ENCODE results near the gene PCBP3.

The PCBP3 gene

GRCh38 chr21:45930231-45930760, 286.8 kb downstream of the PCBP3 start:
- H3K4me3 ChIP-seq (ENCODE audit: low read length in 2 of 2) = no peak overlapping the region
- no peaks in the 10 kb centered on the region for H3K27me3 ChIP-seq (ENCODE audit: control insufficient read depth in 1 of 2, insufficient read depth in 2 of 2, low read length in 2 of 2)
- peaks cover 0 to 15% of the 10 kb centered on the region in 2 donors for H3K9me3 ChIP-seq (ENCODE audit: control insufficient read depth in 2 of 2, low read length in 2 of 2)
- no peak overlapping the region for H3K9ac ChIP-seq (ENCODE audit: low read length in 2 of 2)
- no peaks in the 10 kb centered on the region for H3K4me1 ChIP-seq (ENCODE audit: control insufficient read depth, insufficient read depth, low read length)
- H3K27ac ChIP-seq (ENCODE audit: low read length) = no peak overlapping the region
- peaks cover 0 to 5% of the 10 kb centered on the region in 2 donors for H3K36me3 ChIP-seq (ENCODE audit: control insufficient read depth in 2 of 2, insufficient read depth in 2 of 2, low read length in 2 of 2)

- H3K27me3 ChIP-seq (ENCODE audit: control insufficient read depth in 1 of 2, insufficient read depth in 2 of 2, low read length in 2 of 2) = no peaks in the 10 kb centered on the region
- no peaks in the 10 kb centered on the region for H3K4me1 ChIP-seq (ENCODE audit: control insufficient read depth, insufficient read depth, low read length)
- no peak overlapping the region for H3K9ac ChIP-seq (ENCODE audit: low read length in 2 of 2)
- H3K36me3 ChIP-seq (ENCODE audit: control insufficient read depth in 2 of 2, insufficient read depth in 2 of 2, low read length in 2 of 2) = peaks cover 0 to 5% of the 10 kb centered on the region in 2 donors
- no peak overlapping the region for H3K4me3 ChIP-seq (ENCODE audit: low read length in 2 of 2)
- no peak overlapping the region for H3K27ac ChIP-seq (ENCODE audit: low read length)
- H3K9me3 ChIP-seq (ENCODE audit: control insufficient read depth in 2 of 2, low read length in 2 of 2) = peaks cover 0 to 19% of the 10 kb centered on the region in 2 donors
Measured at GRCh38 chr21:45930792-45931191, 287.3 kb downstream of the PCBP3 start.

- no peak overlapping the region for H3K4me3 ChIP-seq (ENCODE audit: low read length in 2 of 2)
- no peak overlapping the region for H3K9ac ChIP-seq (ENCODE audit: low read length in 2 of 2)
- peaks cover 0 to 5% of the 10 kb centered on the region in 2 donors for H3K36me3 ChIP-seq (ENCODE audit: control insufficient read depth in 2 of 2, insufficient read depth in 2 of 2, low read length in 2 of 2)
- H3K27ac ChIP-seq (ENCODE audit: low read length) = no peak overlapping the region
- no peaks in the 10 kb centered on the region for H3K27me3 ChIP-seq (ENCODE audit: control insufficient read depth in 1 of 2, insufficient read depth in 2 of 2, low read length in 2 of 2)
- H3K9me3 ChIP-seq (ENCODE audit: control insufficient read depth in 2 of 2, low read length in 2 of 2) = peaks cover 2 to 26% of the 10 kb centered on the region in 2 donors
- no peaks in the 10 kb centered on the region for H3K4me1 ChIP-seq (ENCODE audit: control insufficient read depth, insufficient read depth, low read length)
Measured at GRCh38 chr21:45931397-45931969, 288.0 kb downstream of the PCBP3 start.

GRCh38 chr21:45932922-45933502, 289.5 kb downstream of the PCBP3 start:
- H3K9ac ChIP-seq (ENCODE audit: low read length in 2 of 2) = no peak overlapping the region
- H3K9me3 ChIP-seq (ENCODE audit: control insufficient read depth in 2 of 2, low read length in 2 of 2) = peaks cover 2 to 32% of the 10 kb centered on the region in 2 donors
- no peaks in the 10 kb centered on the region for H3K27me3 ChIP-seq (ENCODE audit: control insufficient read depth in 1 of 2, insufficient read depth in 2 of 2, low read length in 2 of 2)
- no peak overlapping the region for H3K4me3 ChIP-seq (ENCODE audit: low read length in 2 of 2)
- H3K4me1 ChIP-seq (ENCODE audit: control insufficient read depth, insufficient read depth, low read length) = no peaks in the 10 kb centered on the region
- H3K36me3 ChIP-seq (ENCODE audit: control insufficient read depth in 2 of 2, insufficient read depth in 2 of 2, low read length in 2 of 2) = peaks cover 0 to 5% of the 10 kb centered on the region in 2 donors
- H3K27ac ChIP-seq (ENCODE audit: low read length) = no peak overlapping the region

GRCh38 chr21:45934085-45934484, 290.6 kb downstream of the PCBP3 start:
- Histone ChIP-seq H3K9ac (ENCODE audit: low read length in 2 of 2) (no peak overlapping the region), H3K36me3 (ENCODE audit: control insufficient read depth in 2 of 2, insufficient read depth in 2 of 2, low read length in 2 of 2) (peaks cover 0 to 5% of the 10 kb centered on the region in 2 donors), H3K4me1 (ENCODE audit: control insufficient read depth, insufficient read depth, low read length) (no peaks in the 10 kb centered on the region), H3K27ac (ENCODE audit: low read length) (no peak overlapping the region), H3K4me3 (ENCODE audit: low read length in 2 of 2) (no peak overlapping the region), H3K27me3 (ENCODE audit: control insufficient read depth in 1 of 2, insufficient read depth in 2 of 2, low read length in 2 of 2) (no peaks in the 10 kb centered on the region), H3K9me3 (ENCODE audit: control insufficient read depth in 2 of 2, low read length in 2 of 2) (peaks cover 2 to 32% of the 10 kb centered on the region in 2 donors)

- H3K27ac ChIP-seq (ENCODE audit: low read length) = no peak overlapping the region
- no peak overlapping the region for H3K9ac ChIP-seq (ENCODE audit: low read length in 2 of 2)
- no peaks in the 10 kb centered on the region for H3K27me3 ChIP-seq (ENCODE audit: control insufficient read depth in 1 of 2, insufficient read depth in 2 of 2, low read length in 2 of 2)
- no peaks in the 10 kb centered on the region for H3K4me1 ChIP-seq (ENCODE audit: control insufficient read depth, insufficient read depth, low read length)
- H3K36me3 ChIP-seq (ENCODE audit: control insufficient read depth in 2 of 2, insufficient read depth in 2 of 2, low read length in 2 of 2) = peaks cover 0 to 5% of the 10 kb centered on the region in 2 donors
- peaks cover 2 to 32% of the 10 kb centered on the region in 2 donors for H3K9me3 ChIP-seq (ENCODE audit: control insufficient read depth in 2 of 2, low read length in 2 of 2)
- no peak overlapping the region for H3K4me3 ChIP-seq (ENCODE audit: low read length in 2 of 2)
Measured at GRCh38 chr21:45934554-45934953, 291.0 kb downstream of the PCBP3 start.

GRCh38 chr21:45935628-45936027, 292.1 kb downstream of the PCBP3 start:
- H3K4me3 ChIP-seq (ENCODE audit: low read length in 2 of 2) = no peak overlapping the region
- H3K9ac ChIP-seq (ENCODE audit: low read length in 2 of 2) = no peak overlapping the region
- H3K4me1 ChIP-seq (ENCODE audit: control insufficient read depth, insufficient read depth, low read length) = no peaks in the 10 kb centered on the region
- peaks cover 0 to 5% of the 10 kb centered on the region in 2 donors for H3K36me3 ChIP-seq (ENCODE audit: control insufficient read depth in 2 of 2, insufficient read depth in 2 of 2, low read length in 2 of 2)
- no peaks in the 10 kb centered on the region for H3K27me3 ChIP-seq (ENCODE audit: control insufficient read depth in 1 of 2, insufficient read depth in 2 of 2, low read length in 2 of 2)
- peaks cover 2 to 32% of the 10 kb centered on the region in 2 donors for H3K9me3 ChIP-seq (ENCODE audit: control insufficient read depth in 2 of 2, low read length in 2 of 2)
- no peak overlapping the region for H3K27ac ChIP-seq (ENCODE audit: low read length)

- Histone ChIP-seq H3K9ac (ENCODE audit: low read length in 2 of 2) (no peak overlapping the region), H3K27ac (ENCODE audit: low read length) (no peak overlapping the region), H3K27me3 (ENCODE audit: control insufficient read depth in 1 of 2, insufficient read depth in 2 of 2, low read length in 2 of 2) (no peaks in the 10 kb centered on the region), H3K4me3 (ENCODE audit: low read length in 2 of 2) (no peak overlapping the region), H3K4me1 (ENCODE audit: control insufficient read depth, insufficient read depth, low read length) (no peaks in the 10 kb centered on the region), H3K36me3 (ENCODE audit: control insufficient read depth in 2 of 2, insufficient read depth in 2 of 2, low read length in 2 of 2) (peaks cover 0 to 5% of the 10 kb centered on the region in 2 donors), H3K9me3 (ENCODE audit: control insufficient read depth in 2 of 2, low read length in 2 of 2) (peaks cover 2 to 32% of the 10 kb centered on the region in 2 donors)
Measured at GRCh38 chr21:45937721-45938452, 294.4 kb downstream of the PCBP3 start.

GRCh38 chr21:45938453-45938755, 294.9 kb downstream of the PCBP3 start:
- Histone ChIP-seq H3K36me3 (ENCODE audit: control insufficient read depth in 2 of 2, insufficient read depth in 2 of 2, low read length in 2 of 2) (peaks cover 0 to 5% of the 10 kb centered on the region in 2 donors), H3K27ac (ENCODE audit: low read length) (no peak overlapping the region)

GRCh38 chr21:45938811-45939520, 295.4 kb downstream of the PCBP3 start:
- Histone ChIP-seq H3K27me3 (ENCODE audit: control insufficient read depth in 1 of 2, insufficient read depth in 2 of 2, low read length in 2 of 2) (no peaks in the 10 kb centered on the region), H3K27ac (ENCODE audit: low read length) (no peak overlapping the region), H3K4me1 (ENCODE audit: control insufficient read depth, insufficient read depth, low read length) (no peaks in the 10 kb centered on the region), H3K36me3 (ENCODE audit: control insufficient read depth in 2 of 2, insufficient read depth in 2 of 2, low read length in 2 of 2) (peaks cover 0 to 5% of the 10 kb centered on the region in 2 donors), H3K9me3 (ENCODE audit: control insufficient read depth in 2 of 2, low read length in 2 of 2) (peaks cover 2 to 31% of the 10 kb centered on the region in 2 donors), H3K9ac (ENCODE audit: low read length in 2 of 2) (no peak overlapping the region), H3K4me3 (ENCODE audit: low read length in 2 of 2) (no peak overlapping the region)

More at GRCh38 chr21:45938453-45938755, 294.9 kb downstream of the PCBP3 start:
- H3K4me3 ChIP-seq (ENCODE audit: low read length in 2 of 2) = no peak overlapping the region
- H3K4me1 ChIP-seq (ENCODE audit: control insufficient read depth, insufficient read depth, low read length) = no peaks in the 10 kb centered on the region
- H3K9ac ChIP-seq (ENCODE audit: low read length in 2 of 2) = no peak overlapping the region
- peaks cover 2 to 32% of the 10 kb centered on the region in 2 donors for H3K9me3 ChIP-seq (ENCODE audit: control insufficient read depth in 2 of 2, low read length in 2 of 2)
- no peaks in the 10 kb centered on the region for H3K27me3 ChIP-seq (ENCODE audit: control insufficient read depth in 1 of 2, insufficient read depth in 2 of 2, low read length in 2 of 2)
